NCI-H524 treated with DMSO at 0.1 percent for 48 hours (cell line): Measurements from ENCODE around the gene CEP19.

ENCODE experiments used
- DNase-seq: peaks from one replicate; lab custom pipeline; 2025; lab: John Stamatoyannopoulos, UW

The CEP19 gene

GRCh38 chr3:196666001-196666867 is 45.8 kb downstream of the CEP19 start:
- DNase-seq, result peak; percentile 98

GRCh38 chr3:196662711-196663571 is 49.1 kb downstream of the CEP19 start:
- no peak for DNase-seq

GRCh38 chr3:196662033-196662432 is 50.0 kb downstream of the CEP19 start:
- no peak for DNase-seq

GRCh38 chr3:196661400-196661799 is 50.6 kb downstream of the CEP19 start:
- no peak for DNase-seq

GRCh38 chr3:196660381-196661166 is 51.5 kb downstream of the CEP19 start:
- no peak for DNase-seq

- DNase-seq, result no peak
Observed at GRCh38 chr3:196659901-196660351, 52.1 kb downstream of the CEP19 start.
